GM23338 (cell line): ENCODE data around the gene LMX1B. TPM values are rescaled to one million over a fixed set of nuclear protein-coding genes. Genes with fewer than 3 reads are reported as not detected.

Source experiments
- ATAC-seq: fragments of 200-7000 bp; cut with Tn5 transposase; 3 replicates; pipeline ENCODE4 v1.9.1; 2020
- DNase-seq: peaks from one replicate; pipeline ENCODE4 v3.0.0-alpha.2; 2015; ENCODE audit warnings: low spot score
- H2AFZ ChIP-seq: fragments of 200-600 bp; sonication (generic); 2 replicates; pipeline ENCODE4 v1.8.0; 2016; ENCODE audit warnings: antibody characterized with exemption, mild to moderate bottlenecking, moderate library complexity
- H3F3A ChIP-seq: fragments of 200-600 bp; sonication (generic); replicated peaks from 2 replicates; pipeline ENCODE4 v1.8.0; 2017; ENCODE audit warnings: antibody characterized with exemption, mixed run types, low read depth
- H3K27ac ChIP-seq: fragments of 200-600 bp; sonication (generic); 2 replicates; pipeline ENCODE4 v1.6.1; 2016; ENCODE audit warnings: low read depth
- H3K27me3 ChIP-seq: fragments of 200-600 bp; sonication (generic); 2 replicates; pipeline ENCODE4 v1.8.0; 2016; ENCODE audit warnings: mild to moderate bottlenecking, mixed run types, moderate library complexity; ENCODE audit not compliant: insufficient read depth
- H3K36me3 ChIP-seq: fragments of 200-600 bp; sonication (generic); 2 replicates; pipeline ENCODE4 v1.8.0; 2016; ENCODE audit warnings: mild to moderate bottlenecking; ENCODE audit not compliant: insufficient read depth
- H3K4me1 ChIP-seq: fragments of 200-600 bp; sonication (generic); 2 replicates; pipeline ENCODE4 v1.8.0; 2016; ENCODE audit warnings: mild to moderate bottlenecking, moderate library complexity; ENCODE audit not compliant: insufficient read depth
- H3K4me2 ChIP-seq: fragments of 200-600 bp; sonication (generic); 2 replicates; pipeline ENCODE4 v1.7.1; 2017; ENCODE audit warnings: mixed run types
- H3K4me3 ChIP-seq: fragments of 200-600 bp; sonication (generic); 2 replicates; pipeline ENCODE4 v1.6.1; 2016; ENCODE audit warnings: mixed run types
- H3K79me2 ChIP-seq: fragments of 200-600 bp; sonication (generic); replicated peaks from 2 replicates; pipeline ENCODE4 v1.8.0; 2017; ENCODE audit warnings: mild to moderate bottlenecking; ENCODE audit not compliant: insufficient read depth
- H3K9me2 ChIP-seq: fragments of 200-600 bp; sonication (generic); 2 replicates; pipeline ENCODE4 v1.8.0; 2017; ENCODE audit not compliant: insufficient read depth
- H4K20me1 ChIP-seq: fragments of 200-600 bp; sonication (generic); replicated peaks from 2 replicates; pipeline ENCODE4 v1.8.0; 2017; ENCODE audit warnings: mild to moderate bottlenecking; ENCODE audit not compliant: insufficient read depth
- H3K27ac Mint-ChIP-seq: 2 replicates; pipeline ENCODE4 v1.8.0; 2020; ENCODE audit warnings: inconsistent platforms, mild to moderate bottlenecking, moderate library complexity, mixed read lengths
- H3K27me3 Mint-ChIP-seq: 3 replicates; pipeline ENCODE4 v1.8.0; 2022; ENCODE audit warnings: low read depth, mild to moderate bottlenecking, moderate library complexity, mixed read lengths, inconsistent platforms; ENCODE audit not compliant: insufficient read depth, poor library complexity
- H3K36me3 Mint-ChIP-seq: 3 replicates; pipeline ENCODE4 v1.8.0; 2021; ENCODE audit warnings: low read depth, mild to moderate bottlenecking, inconsistent platforms, moderate library complexity, mixed read lengths
- H3K4me1 Mint-ChIP-seq: 3 replicates; pipeline ENCODE4 v1.8.0; 2020; ENCODE audit warnings: mild to moderate bottlenecking, inconsistent platforms, mixed read lengths
- H3K4me3 Mint-ChIP-seq: 3 replicates; pipeline ENCODE4 v1.8.0; 2021; ENCODE audit warnings: moderate library complexity, mild to moderate bottlenecking, inconsistent platforms, mixed read lengths
- H3K9me3 Mint-ChIP-seq: 3 replicates; pipeline ENCODE4 v1.8.0; 2020; ENCODE audit warnings: moderate library complexity, mild to moderate bottlenecking, inconsistent platforms, mixed read lengths
- CREB1 ChIP-seq: fragments of 250-450 bp; sonication (Bioruptor Pico); IDR thresholded peaks from 2 replicates; pipeline ENCODE4 v1.5.0; 2020; ENCODE audit warnings: low read depth, mild to moderate bottlenecking, moderate library complexity
- CTCF ChIP-seq, 2 experiments: fragments of 200-600 bp in 1 of 2; sonication (generic) in 1 of 2; conservative IDR thresholded peaks; 2 replicates each; pipeline versions ENCODE4 v1.5.1 to v1.6.1; 2016 to 2017; ENCODE audit warnings: antibody characterized with exemption in 2 of 2, low read depth in 2 of 2, mild to moderate bottlenecking in 2 of 2, moderate library complexity in 1 of 2
- ETS1 ChIP-seq: IDR thresholded peaks from 2 replicates; pipeline ENCODE4 v1.6.1; 2016; ENCODE audit warnings: antibody characterized with exemption
- EZH2 ChIP-seq: fragments of 200-600 bp; sonication (generic); IDR thresholded peaks from one replicate; pipeline ENCODE4 v1.8.0; 2017; ENCODE audit warnings: antibody characterized with exemption, mild to moderate bottlenecking, low read depth; ENCODE audit not compliant: unreplicated experiment
- EZH2phosphoT487 ChIP-seq: fragments of 200-600 bp; sonication (generic); IDR thresholded peaks from one replicate; pipeline ENCODE4 v1.8.1; 2018; ENCODE audit warnings: antibody characterized with exemption; ENCODE audit not compliant: unreplicated experiment
- JUNB ChIP-seq: IDR thresholded peaks from one replicate; pipeline ENCODE4 v1.6.1; 2016; ENCODE audit warnings: antibody characterized with exemption; ENCODE audit not compliant: unreplicated experiment
- NANOG ChIP-seq: IDR thresholded peaks from 2 replicates; pipeline ENCODE4 v1.6.1; 2016; ENCODE audit warnings: antibody characterized with exemption, borderline replicate concordance
- POLR2AphosphoS5 ChIP-seq: IDR thresholded peaks from 2 replicates; pipeline ENCODE4 v1.6.1; 2016; ENCODE audit warnings: antibody characterized with exemption, low read depth
- REST ChIP-seq: IDR thresholded peaks from one replicate; pipeline ENCODE4 v1.6.1; 2018; ENCODE audit warnings: antibody characterized with exemption; ENCODE audit not compliant: unreplicated experiment
- STAT1 ChIP-seq: IDR thresholded peaks from one replicate; pipeline ENCODE4 v1.6.1; 2016; ENCODE audit warnings: antibody characterized with exemption; ENCODE audit not compliant: unreplicated experiment
- ZNF114 ChIP-seq: fragments of 250-450 bp; sonication (Bioruptor Pico); IDR thresholded peaks from 2 replicates; pipeline ENCODE4 v1.5.0; 2020; ENCODE audit warnings: mild to moderate bottlenecking, moderate library complexity
- ZNF331 ChIP-seq: fragments of 250-450 bp; sonication (Bioruptor Pico); IDR thresholded peaks from 2 replicates; pipeline ENCODE4 v1.5.0; 2020; ENCODE audit warnings: low read depth, mild to moderate bottlenecking, moderate library complexity
- ZNF462 ChIP-seq: fragments of 250-450 bp; sonication (Bioruptor Pico); IDR thresholded peaks from 2 replicates; pipeline ENCODE4 v1.5.0; 2020; ENCODE audit warnings: mild to moderate bottlenecking, moderate library complexity
- polyA plus RNA-seq: library from polyadenylated mRNA; unstranded; fragments of >200 nt; fragmentation: Nextera tagmentation; extraction: Ambion mirVana; gene quantifications from 2 replicates; pipeline ENCODE4 v1.2.1, GENCODE V29; 2016
- total RNA-seq: library from RNA; depleted of rRNA; stranded (reverse); fragments of >200 nt; shearing (Covaris generic); gene quantifications from 2 replicates; pipeline ENCODE4 v1.2.3, GENCODE V29; 2014

Gene LMX1B
- total and polyA plus RNA-seq, 2 experiments from 2014 or later, result 0.08 to 0.21 TPM

GRCh38 chr9:126687930-126688461, 74.3 kb downstream of the LMX1B start:
- Mint-ChIP-seq H3K27me3 (peaks cover 49% of the 10 kb centered on the region), H3K9me3 (no peaks in the 10 kb centered on the region), H3K27ac (no peak overlapping the region), H3K36me3 (no peaks in the 10 kb centered on the region), H3K4me1 (peaks cover 18% of the 10 kb centered on the region), H3K4me3 (no peak overlapping the region)
- no peaks in the 10 kb centered on the region for H3K79me2 ChIP-seq
- H3K27ac ChIP-seq, result no peak overlapping the region
- peaks cover 48% of the 10 kb centered on the region for H3K27me3 ChIP-seq
- no peaks in the 10 kb centered on the region for H3K36me3 ChIP-seq
- no peak for TF ChIP-seq ZNF114 (CRISPR knock-in tag)
- TF ChIP-seq CREB1 (CRISPR knock-in tag), result no peak
- no peak for TF ChIP-seq EZH2phosphoT487
- no peak for TF ChIP-seq REST
- TF ChIP-seq CTCF (conservative IDR thresholded peaks at IDR 0.05; ENCODE audit: low read depth in 2 of 2), result no peak
- TF ChIP-seq ETS1, result no peak
- no peak for TF ChIP-seq STAT1
- TF ChIP-seq ZNF331 (CRISPR knock-in tag), result no peak
- TF ChIP-seq NANOG, result no peak
- TF ChIP-seq EZH2, result no peak
- no peak for TF ChIP-seq POLR2AphosphoS5
- no peak for TF ChIP-seq ZNF462
- no peak for TF ChIP-seq JUNB
- DNase-seq, result no peak
- H3F3A ChIP-seq, result 0 out of 2 replicates have a peak, but pooled peaks cover 3% of the 10 kb centered on the region
- no peaks in the 10 kb centered on the region for H3K9me2 ChIP-seq
- H3K4me1 ChIP-seq, result peaks cover 4% of the 10 kb centered on the region; the same call in 1 of the 2 replicates
- ATAC-seq, result no peak
- no peak overlapping the region for H2AFZ ChIP-seq
- no peaks in the 10 kb centered on the region; the same call in 1 of the 2 replicates for H4K20me1 ChIP-seq
- H3K4me2 ChIP-seq, result no peak overlapping the region
- no peak overlapping the region for H3K4me3 ChIP-seq
